ENCODE results near the gene COX14.

- TF ChIP-seq POLR2A (IDR thresholded peaks at IDR 0.05): no peak
- no peak for TF ChIP-seq CTCF (IDR thresholded peaks at IDR 0.05)
These were observed 26.4 kb upstream of the COX14 start for GRCh38 chr12:50085615-50086072.

All from thyroid gland (tissue), 4 donors.